Hematopoietic multipotent progenitor cell treated with erythropoietin and hydrocortisone succinate and interleukin-3 and kit ligand, for 15 days (in vitro differentiated cells): ENCODE results near the gene PCDHB10.
"Not testable (repeated sequence)": the region's sequence is repeated elsewhere in the genome, so short reads cannot be mapped to it uniquely, and the experiment has no call there.

ENCODE experiments used
- DNase-seq: peaks from one replicate; pipeline ENCODE4 v3.0.0-alpha.2; 2015; ENCODE audit warnings: low spot score

Gene PCDHB10

GRCh38 chr5:141188682-141189081 lies 3.5 kb upstream of the PCDHB10 start:
- DNase-seq = not testable (repeated sequence)

- not testable (repeated sequence) for DNase-seq
Observed at GRCh38 chr5:141189131-141189530, 3.0 kb upstream of the PCDHB10 start.

GRCh38 chr5:141194332-141194731 lies 2.2 kb downstream of the PCDHB10 start:
- DNase-seq = not testable (repeated sequence)

GRCh38 chr5:141196363-141196762 lies 4.2 kb downstream of the PCDHB10 start:
- no peak for DNase-seq

GRCh38 chr5:141199359-141200235 lies 7.4 kb downstream of the PCDHB10 start, which contains the start of gene PCDHB11:
Gene PCDHB11 (plus strand): TSS chr5:141199627. CDS start chr5:141199775, 148 bp downstream.
- DNase-seq = no peak

GRCh38 chr5:141201126-141201525 lies 9.0 kb downstream of the PCDHB10 start:
- DNase-seq = not testable (repeated sequence)

- DNase-seq = not testable (repeated sequence)
Observed at GRCh38 chr5:141201646-141202045, 9.5 kb downstream of the PCDHB10 start.

GRCh38 chr5:141208478-141208877 lies 16.3 kb downstream of the PCDHB10 start, which contains the start of gene PCDHB12:
Gene PCDHB12 (plus strand): TSS chr5:141208719. CDS start chr5:141208908, 189 bp downstream.
- no peak for DNase-seq

GRCh38 chr5:141210281-141210680 lies 18.1 kb downstream of the PCDHB10 start:
- DNase-seq = not testable (repeated sequence)

GRCh38 chr5:141210849-141211248 lies 18.7 kb downstream of the PCDHB10 start:
- DNase-seq = not testable (repeated sequence)

- DNase-seq = not testable (repeated sequence)
Observed at GRCh38 chr5:141213656-141214339, 21.6 kb downstream of the PCDHB10 start, which contains the start of gene PCDHB13. Gene PCDHB13 (plus strand): TSS chr5:141213919. CDS start chr5:141214124, 205 bp downstream.

GRCh38 chr5:141214583-141214982 lies 22.4 kb downstream of the PCDHB10 start:
- DNase-seq = not testable (repeated sequence)

- DNase-seq = not testable (repeated sequence)
Observed at GRCh38 chr5:141215504-141215903, 23.4 kb downstream of the PCDHB10 start.

GRCh38 chr5:141216035-141216434 lies 23.9 kb downstream of the PCDHB10 start:
- DNase-seq = not testable (repeated sequence)

- DNase-seq = no peak
Observed at GRCh38 chr5:141223112-141223783, 31.1 kb downstream of the PCDHB10 start, which contains the start of gene PCDHB14. Gene PCDHB14 (plus strand): TSS chr5:141223343. CDS start chr5:141223506, 163 bp downstream.

- not testable (repeated sequence) for DNase-seq
Observed at GRCh38 chr5:141224844-141225243, 32.7 kb downstream of the PCDHB10 start.

GRCh38 chr5:141225421-141225820 lies 33.3 kb downstream of the PCDHB10 start:
- not testable (repeated sequence) for DNase-seq

- DNase-seq = no peak
Observed at GRCh38 chr5:141234109-141234667, 42.0 kb downstream of the PCDHB10 start.

GRCh38 chr5:141235922-141236321 lies 43.8 kb downstream of the PCDHB10 start:
- not testable (repeated sequence) for DNase-seq

- no peak for DNase-seq
Observed at GRCh38 chr5:141236516-141237313, 44.6 kb downstream of the PCDHB10 start.

GRCh38 chr5:141241496-141241895 lies 49.3 kb downstream of the PCDHB10 start:
- DNase-seq = no peak
